Mucosa of descending colon (tissue), 3 donors: ENCODE measurements around the gene RCSD1. TPM values are rescaled to one million over a fixed set of nuclear protein-coding genes. Genes with fewer than 3 reads are reported as not detected.

Source experiments
- ATAC-seq: fragments of 200-7000 bp; cut with Tn5 transposase; one replicate; pipeline ENCODE4 v1.9.1; 2020; ENCODE audit warnings: mild to moderate bottlenecking, moderate library complexity
- DNase-seq, 3 donors: peaks; one replicate each; pipeline ENCODE4 v3.0.0-alpha.2; 2020
- H3K36me3 ChIP-seq: fragments of 200-600 bp; one replicate; pipeline ENCODE4 v1.8.0; 2021; ENCODE audit warnings: low read depth, mild to moderate bottlenecking
- H3K4me1 ChIP-seq: fragments of 200-600 bp; one replicate; pipeline ENCODE4 v1.8.0; 2021; ENCODE audit warnings: low read depth, mild to moderate bottlenecking
- H3K4me3 ChIP-seq: fragments of 200-600 bp; one replicate; pipeline ENCODE4 v1.8.0; 2021; ENCODE audit warnings: mild to moderate bottlenecking
- H3K9me3 ChIP-seq: fragments of 200-600 bp; one replicate; pipeline ENCODE4 v1.8.0; 2021; ENCODE audit warnings: mild to moderate bottlenecking
- CTCF ChIP-seq: fragments of 200-600 bp; IDR thresholded peaks from one replicate; pipeline ENCODE4 v1.8.0; 2022; ENCODE audit warnings: antibody characterized with exemption, mild to moderate bottlenecking
- intact Hi-C, 2 donors: fragments of 100-400 bp; cut with DNase I in 1 of 2; cut with micrococcal nuclease in 1 of 2; formaldehyde crosslinking; loops; one replicate each; pipeline versions ENCODE4 v1.11.0 to v1.11.1; 2022; cut with DNase I, micrococcal nuclease
- total RNA-seq, 3 donors: library from RNA; stranded (reverse); fragmentation: NEBNext Ultra II Directional in 2 of 3; extraction: Animal tissue kit (Norgen Biotek cat#: 25700) in 2 of 3; gene quantifications; one replicate each; pipeline versions ENCODE4 v1.2.1 to v1.2.4, GENCODE V29; 2021 to 2023
- donor health status: DM: no; HTN: no; CAD: no; lungs with moderate emphysema.
- donor health status: DM: no; HTN: no; CAD: no.
- donor health status: DM: no; HTN: yes; CAD: no.

The RCSD1 gene
- total RNA-seq, 3 donors from 2014 or later = 3.9 to 10.8 (median 8.4) TPM

DNA sequence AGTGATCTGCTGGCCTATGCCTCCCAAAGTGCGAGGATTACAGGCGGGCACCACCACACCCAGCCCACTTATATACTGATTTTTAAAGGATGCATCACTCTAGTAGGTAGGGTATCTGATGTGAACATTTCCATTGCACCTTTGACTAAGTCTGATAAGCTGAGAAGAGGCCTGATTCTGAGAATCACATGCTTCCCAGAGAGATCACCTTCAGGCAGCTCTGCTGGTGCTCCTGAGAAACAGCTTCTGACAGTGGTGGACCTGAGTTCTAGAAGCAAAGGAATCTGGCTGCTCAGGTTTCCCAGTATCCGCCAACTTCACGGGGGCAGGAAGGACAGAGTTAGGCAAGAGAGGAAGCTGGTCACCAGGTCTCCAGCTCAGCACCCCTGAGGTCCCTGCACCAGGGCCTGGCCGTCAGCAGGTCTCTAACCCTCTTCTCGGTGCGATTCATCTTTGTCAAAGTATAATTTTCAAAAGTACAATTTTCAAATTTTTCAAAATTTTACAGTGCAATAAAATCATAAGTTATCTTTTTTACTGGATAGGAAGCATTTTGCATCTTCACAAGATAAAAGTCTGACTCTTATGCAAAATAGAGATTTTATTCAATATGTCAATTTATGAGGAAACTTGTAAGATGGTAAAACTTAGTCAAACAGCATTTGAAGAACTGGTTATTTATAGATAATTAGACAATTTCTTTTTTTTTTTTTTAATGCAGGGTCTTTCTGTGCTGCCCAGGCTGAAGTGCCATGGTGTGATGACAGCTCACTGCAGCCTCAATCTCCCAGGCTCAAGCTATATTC, 65.9 kb downstream of the RCSD1 start:
- Histone ChIP-seq H3K36me3 (no peaks in the 10 kb centered on the region), H3K9me3 (no peaks in the 10 kb centered on the region), H3K4me3 (no peak overlapping the region), H3K4me1 (no peaks in the 10 kb centered on the region)
- ATAC-seq (no peak), DNase-seq (no peak)
- intact Hi-C loops = no loop called here
- TF ChIP-seq CTCF = no peak

GRCh38 chr1:167697667-167698141, 67.7 kb downstream of the RCSD1 start:
- Histone ChIP-seq H3K4me1 (no peaks in the 10 kb centered on the region), H3K36me3 (no peaks in the 10 kb centered on the region), H3K9me3 (no peaks in the 10 kb centered on the region), H3K4me3 (no peak overlapping the region)
- ATAC-seq (peak; percentile 69), DNase-seq (peak in 2 of 3 donors; percentile 24 to 35)
- intact Hi-C loops = no loop called here
- no peak for TF ChIP-seq CTCF

DNA sequence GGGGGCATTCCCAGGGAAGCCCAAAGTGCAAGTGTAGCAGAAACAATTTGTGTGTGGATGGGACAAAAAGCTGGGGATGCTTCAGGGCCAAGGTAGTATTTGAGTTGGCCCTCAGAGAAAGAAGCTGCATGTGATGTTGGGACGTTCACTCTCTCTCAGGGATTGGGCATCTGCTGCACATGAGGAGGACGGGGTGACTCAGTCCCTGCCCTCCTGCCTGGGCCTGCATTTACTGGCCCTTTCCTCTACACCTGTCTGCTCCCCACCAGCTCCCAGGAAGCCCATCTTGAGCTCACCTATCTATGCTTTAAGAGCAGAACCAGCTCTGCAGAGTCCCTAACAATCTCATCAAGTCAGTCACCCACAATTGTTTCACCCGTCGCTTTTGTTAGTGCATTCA, 68.3 kb downstream of the RCSD1 start:
- no peaks in the 10 kb centered on the region for H3K9me3 ChIP-seq
- intact Hi-C loops = no loop called here
- no peak for TF ChIP-seq CTCF
- H3K4me3 ChIP-seq = no peak overlapping the region
- DNase-seq (no peak), ATAC-seq (no peak)
- H3K4me1 ChIP-seq = no peaks in the 10 kb centered on the region
- no peaks in the 10 kb centered on the region for H3K36me3 ChIP-seq

GRCh38 chr1:167701510-167701909, 71.5 kb downstream of the RCSD1 start:
- no peaks in the 10 kb centered on the region for H3K4me1 ChIP-seq
- intact Hi-C loops = no loop called here
- ATAC-seq (no peak), DNase-seq (no peak)
- no peak for TF ChIP-seq CTCF
- no peaks in the 10 kb centered on the region for H3K36me3 ChIP-seq
- no peaks in the 10 kb centered on the region for H3K9me3 ChIP-seq
- H3K4me3 ChIP-seq = no peak overlapping the region

DNA sequence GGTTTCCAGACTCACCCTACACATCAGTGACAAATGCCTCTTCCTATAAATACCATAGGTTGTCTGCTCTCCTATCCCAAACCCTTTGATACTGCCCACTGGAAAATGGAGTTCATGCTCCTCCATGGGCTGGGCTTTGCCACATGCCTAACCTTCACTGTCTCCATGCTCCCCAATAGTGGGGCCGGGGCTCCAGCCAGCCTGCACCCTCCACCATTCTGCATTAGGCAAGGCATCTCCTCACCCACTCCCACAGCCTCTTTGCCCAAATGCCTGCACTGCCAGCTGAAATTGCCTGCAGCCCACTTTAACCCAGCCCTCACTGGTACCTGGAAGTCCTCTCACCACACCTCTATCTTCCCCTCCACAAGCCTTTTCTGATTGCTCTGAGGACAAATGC, 73.5 kb downstream of the RCSD1 start:
- intact Hi-C loops = no loop called here
- ATAC-seq (no peak), DNase-seq (no peak)
- Histone ChIP-seq H3K9me3 (no peaks in the 10 kb centered on the region), H3K36me3 (no peaks in the 10 kb centered on the region), H3K4me1 (no peaks in the 10 kb centered on the region), H3K4me3 (no peak overlapping the region)
- TF ChIP-seq CTCF = no peak
